GM19463 (cell line): ENCODE measurements around the gene DNAJB13.
"Not testable (repeated sequence)": the region's sequence is repeated elsewhere in the genome, so short reads cannot be mapped to it uniquely, and the experiment has no call there.

Experiments used
- ATAC-seq: cut with Tn5 transposase; IDR thresholded peaks from one replicate; pipeline ENCODE4 v1.9.1; 2021; ENCODE audit warnings: mild to moderate bottlenecking, moderate library complexity; ENCODE audit not compliant: unreplicated experiment

DNAJB13 gene

DNA sequence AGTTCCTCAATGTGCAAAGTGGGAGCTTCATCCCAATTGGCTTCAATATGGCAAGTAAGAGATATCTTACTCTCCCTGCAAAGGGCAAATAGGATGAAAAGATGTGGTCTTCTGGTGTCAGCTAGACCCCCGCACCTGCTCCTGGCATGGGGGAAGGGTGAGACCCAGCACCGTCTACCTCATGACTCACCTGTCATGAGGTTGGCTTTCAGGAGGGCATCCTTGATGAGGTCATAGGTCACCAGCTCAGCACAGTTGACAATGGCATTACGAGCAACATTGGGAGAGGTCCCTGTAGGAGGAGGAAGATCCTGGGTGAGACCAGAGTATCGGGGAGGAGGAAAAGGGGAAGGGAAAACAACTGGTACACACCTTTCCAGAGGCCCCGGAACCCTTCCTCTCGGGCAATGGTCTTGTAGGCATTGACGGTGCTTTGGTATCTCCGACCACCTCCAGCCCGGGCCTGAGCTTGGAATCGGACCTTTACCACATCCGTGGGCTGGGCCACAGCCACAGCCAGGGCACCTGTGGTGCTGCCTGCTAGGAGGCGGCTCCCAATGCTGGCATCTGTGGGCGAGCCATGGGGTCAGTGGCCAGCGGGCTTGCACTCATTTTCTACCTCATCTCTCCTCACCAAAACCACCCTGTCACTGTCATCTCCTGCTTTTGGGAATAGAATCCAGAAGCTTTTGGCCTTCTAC is 25.8 kb downstream of the DNAJB13 start:
- ATAC-seq: no peak

DNA sequence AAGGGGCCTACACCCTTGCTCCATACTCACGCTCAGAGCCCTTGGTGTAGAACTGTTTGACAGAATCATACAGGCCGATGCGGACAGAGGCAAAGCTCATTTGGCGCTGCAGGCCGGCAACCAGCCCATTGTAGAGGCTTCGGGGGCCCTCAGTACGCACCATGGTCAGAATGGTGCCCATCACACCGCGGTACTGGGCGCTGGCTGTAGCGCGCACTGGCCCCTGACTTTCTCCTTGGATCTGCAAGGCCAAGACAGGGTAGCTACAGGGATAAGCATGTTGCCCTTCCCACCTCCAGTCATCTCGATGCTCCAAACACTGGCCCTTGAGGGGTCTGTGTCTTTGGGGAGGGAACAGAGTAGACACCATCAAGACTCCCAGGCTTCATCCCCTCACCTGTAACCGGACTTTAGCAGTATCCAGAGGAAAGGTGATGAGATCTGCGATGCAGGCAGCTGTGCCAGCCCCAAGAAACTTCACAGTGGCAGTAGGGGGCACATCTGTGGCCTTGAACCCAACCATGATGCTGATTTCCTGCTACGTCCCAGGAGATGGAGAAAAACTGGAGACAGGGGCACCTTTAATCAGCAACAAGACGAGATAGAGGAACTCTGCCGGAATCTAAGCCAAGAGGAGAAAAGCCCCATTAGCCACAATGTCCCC is 27.2 kb downstream of the DNAJB13 start:
- no peak for ATAC-seq

DNA sequence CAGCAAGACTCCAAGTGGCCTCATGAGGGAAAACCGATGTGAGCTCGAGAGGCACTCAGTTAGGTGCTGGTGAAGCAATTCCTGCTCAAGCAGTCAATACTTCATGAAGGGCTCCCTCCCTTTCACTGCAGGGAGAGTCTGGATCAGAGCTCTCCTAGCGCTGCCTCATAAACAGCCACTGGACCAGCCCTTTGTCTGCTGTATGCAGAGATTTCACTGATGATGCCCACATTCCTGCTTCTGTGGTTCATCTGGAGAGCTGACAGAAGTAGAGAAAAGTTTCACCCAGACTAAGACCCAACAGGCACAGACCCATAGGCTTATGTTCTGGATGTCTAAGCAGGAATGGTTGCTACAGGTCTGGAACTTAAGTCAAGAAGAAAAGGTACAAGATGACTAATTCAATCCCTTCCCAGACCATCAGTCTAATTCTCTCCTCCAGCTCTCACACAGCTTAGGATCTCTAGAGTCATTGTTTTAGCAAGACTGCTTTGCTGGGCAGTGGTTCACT is 27.8 kb downstream of the DNAJB13 start:
- ATAC-seq: no peak

DNA sequence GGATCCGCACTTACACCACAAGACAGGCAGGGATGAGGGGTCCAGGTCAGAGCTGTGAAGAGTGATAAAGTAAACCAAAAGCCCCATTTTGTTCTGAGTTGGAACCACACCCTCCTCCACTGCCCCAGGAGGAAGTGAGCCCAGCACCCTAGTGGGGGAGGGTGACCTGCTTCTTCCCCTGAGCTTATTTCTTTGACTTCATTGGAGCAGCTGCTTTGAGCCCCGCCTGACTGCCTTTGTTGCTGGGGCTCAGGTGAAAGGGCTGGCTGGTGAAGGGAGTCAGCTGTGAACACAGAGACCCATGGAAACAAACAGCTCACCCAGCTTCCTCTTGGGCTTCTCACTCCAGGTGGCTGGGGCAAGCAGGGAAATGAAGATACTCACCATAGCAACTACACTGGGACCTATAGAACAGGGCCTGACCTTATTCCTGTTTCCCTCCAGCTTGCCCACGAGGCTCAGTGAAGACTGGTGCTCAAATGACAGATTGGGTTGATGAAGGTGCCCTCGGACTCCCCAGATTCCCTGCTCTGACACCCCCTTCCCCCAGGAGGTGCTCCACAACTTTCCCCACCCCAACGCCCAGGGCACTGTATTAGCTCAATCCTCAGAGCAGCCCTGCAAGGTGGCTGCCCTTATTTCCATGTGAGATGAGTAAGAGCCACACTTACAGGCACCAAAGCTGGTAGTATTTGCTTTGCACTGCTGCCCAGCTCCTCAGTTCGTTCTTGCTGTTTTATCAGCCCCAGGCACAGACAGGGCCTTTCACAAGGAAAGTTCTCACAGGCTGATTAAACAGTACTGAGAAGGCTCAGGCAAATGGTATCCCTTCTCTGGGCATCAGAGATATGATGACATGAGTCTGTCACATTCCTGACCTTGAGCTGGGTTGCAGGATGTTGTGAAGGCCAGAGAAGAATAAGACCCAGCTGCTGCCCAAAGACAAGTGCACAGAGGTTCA is 29.5 kb downstream of the DNAJB13 start:
- peak; percentile 45 for ATAC-seq

DNA sequence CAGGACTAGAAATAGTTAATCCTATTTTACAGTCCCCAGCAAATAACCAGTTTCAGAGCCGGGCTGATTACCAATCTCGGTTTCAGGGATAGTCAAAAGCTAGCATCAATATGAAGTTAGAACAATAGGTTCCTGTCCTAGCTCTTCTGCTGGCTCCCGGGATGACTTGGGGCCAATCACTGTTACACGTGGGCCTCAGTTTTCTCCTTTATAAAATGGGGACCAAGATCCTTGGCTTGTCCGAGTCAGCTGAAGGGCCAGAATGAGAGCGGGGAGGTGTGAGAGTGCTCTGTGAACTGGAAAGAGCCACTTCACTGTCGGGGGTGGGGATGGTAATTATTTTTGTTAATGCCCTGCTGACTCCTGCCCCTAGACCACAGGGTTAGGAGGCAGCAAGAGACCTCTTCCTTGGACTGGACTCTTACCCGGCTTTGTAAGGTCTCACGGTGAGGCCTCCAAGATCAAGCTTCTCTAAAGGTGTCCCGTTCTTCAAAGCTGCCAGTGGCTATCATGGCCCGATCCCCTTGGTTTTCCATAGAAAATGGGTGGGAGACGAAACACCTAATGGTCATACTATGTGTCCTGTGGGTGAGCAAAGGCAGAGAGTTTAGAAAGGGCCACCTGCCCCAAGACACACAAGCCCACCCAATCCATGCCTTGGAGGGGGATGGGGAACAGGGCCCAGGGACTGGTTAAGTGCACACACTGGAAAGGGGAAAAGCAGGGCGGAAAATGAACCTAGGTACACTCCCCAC is 30.4 kb downstream of the DNAJB13 start:
- ATAC-seq: no peak

DNA sequence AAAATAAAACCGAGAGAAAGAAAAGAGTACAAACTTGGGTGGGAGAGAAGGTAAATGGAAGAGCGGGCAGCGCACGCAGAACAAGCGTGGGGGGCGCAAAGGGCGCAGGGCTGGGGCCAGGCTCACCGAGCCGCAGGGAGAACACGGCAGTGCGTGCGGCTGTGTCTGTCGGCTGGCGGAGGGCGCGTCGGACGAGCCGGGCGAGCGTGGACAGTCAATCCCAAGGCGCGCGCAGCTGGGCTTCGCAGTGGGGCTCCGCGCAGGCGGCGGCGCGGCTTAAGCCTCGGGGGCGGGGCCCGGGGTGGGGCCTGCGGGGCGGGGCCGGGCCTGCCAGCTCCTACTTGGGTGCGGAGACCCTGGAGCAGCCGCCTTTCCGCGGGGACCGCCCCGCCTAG is 31.8 kb downstream of the DNAJB13 start, which contains the start of gene UCP2:
Gene UCP2, minus strand, starts transcription at position 249 of the 395 bp plus-strand sequence. CDS start 4,465 bp downstream, outside the sequence.
- ATAC-seq: peak; percentile 49

DNA sequence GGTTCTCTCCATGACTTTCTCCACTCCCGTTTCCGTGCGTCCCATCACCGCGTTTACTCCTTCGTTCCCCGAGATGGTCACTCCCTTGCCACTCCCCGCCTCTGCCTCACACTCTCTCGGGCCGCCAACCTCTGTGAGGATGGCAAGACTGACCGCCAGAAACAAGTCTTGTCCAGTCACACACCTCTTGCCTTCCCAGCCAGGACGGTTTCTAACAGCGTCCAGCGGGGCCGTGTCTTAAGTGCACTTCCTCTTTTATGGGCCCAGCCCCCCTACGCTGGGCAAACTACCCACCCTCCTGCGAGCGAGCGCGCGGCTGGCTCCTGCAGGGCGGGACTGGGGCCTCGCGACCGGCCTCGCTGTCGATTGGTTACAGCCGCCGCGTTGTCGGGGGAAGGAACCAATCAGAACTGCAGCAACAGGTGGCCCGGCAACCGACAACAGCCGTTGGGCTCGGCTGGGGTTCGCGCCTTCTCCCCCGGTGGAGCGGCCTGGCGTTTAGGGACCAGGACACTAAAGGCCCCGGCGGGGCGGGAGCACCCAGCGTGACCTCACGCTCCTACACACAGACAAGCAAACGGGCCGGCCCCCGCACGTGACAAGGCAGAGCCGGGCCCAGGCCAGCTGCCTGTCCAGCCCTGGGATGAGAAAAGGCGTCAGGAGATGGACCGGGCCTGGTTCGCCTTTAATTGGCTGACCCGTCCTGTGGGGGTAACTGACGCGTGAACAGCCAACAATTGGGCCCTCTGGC is 32.3 kb downstream of the DNAJB13 start:
- ATAC-seq: peak; percentile 69

DNA sequence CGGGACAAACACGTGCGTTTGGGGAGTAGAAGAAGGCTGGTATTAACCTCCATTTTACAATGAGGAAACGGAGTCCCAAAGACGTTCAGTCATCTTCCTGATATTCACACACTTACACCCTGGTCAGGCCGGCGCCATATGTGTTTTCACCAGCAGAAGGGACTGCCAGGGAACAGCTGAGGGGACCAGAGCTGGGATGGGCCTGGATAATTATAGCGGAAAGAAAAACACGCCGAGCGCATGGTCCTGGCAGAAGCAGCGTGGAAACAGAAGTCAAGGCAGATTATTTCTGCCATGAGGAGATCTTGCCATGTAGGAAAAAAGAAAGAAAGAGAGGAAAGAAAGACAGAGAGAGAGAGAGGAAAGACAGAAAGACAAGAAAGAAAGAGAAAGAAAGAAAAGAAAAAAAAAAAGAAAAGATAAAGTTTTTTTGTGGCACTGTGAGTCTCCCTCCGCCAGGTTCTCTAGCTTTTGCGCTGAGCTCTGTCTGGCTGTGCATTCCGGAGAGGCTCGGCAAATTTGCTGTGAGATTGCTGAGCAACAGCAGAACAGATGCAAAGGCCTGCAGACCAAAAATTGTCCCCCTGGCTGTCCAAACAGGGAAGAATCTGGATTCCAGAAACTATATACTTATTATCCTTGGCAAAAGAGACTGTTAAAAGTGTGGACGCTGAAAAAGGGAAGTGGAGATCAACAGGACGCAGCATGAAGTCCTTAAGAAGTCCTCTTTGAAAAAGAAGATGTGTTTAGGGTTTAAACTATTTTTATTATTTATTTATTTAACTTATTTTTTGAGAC is 33.1 kb downstream of the DNAJB13 start:
- no peak for ATAC-seq

DNA sequence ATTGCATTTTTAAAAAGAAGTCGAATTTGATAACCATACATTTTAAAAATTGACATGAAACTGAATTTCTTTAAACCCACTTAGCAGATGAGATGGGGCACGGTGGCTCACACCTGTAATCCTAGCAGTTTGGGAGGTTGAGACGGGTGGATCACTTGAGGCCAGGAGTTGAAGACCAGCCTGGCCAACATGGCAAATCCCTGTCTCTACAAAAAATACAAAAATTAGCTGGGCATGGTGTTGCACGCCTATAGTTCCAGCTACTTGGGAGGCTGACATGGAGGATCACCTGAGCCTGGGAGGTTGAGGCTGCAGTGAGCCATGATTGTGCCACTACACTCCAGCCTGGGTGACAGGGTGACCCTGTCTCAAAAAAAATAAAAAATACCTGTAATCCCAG is 34.8 kb downstream of the DNAJB13 start:
- ATAC-seq: not testable (repeated sequence)

DNA sequence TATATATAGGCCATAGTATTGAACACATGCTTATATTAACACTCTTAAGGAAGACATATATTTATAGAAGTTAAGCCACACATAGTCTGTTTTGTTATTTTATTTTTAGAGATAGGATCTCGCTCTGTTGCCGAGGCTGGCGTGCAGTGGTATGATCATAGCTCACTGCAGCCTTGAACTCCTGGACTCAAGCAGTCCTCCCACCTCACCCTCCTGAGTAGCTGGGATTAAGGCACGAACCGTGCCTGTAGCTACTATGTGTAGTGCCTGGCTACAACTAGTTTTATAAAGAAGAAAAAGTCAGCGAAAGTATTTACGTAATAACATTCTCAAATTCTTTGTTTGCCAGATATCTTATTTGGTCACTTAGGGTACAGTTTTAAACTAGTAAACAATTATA is 37.4 kb downstream of the DNAJB13 start:
- no peak for ATAC-seq

DNA sequence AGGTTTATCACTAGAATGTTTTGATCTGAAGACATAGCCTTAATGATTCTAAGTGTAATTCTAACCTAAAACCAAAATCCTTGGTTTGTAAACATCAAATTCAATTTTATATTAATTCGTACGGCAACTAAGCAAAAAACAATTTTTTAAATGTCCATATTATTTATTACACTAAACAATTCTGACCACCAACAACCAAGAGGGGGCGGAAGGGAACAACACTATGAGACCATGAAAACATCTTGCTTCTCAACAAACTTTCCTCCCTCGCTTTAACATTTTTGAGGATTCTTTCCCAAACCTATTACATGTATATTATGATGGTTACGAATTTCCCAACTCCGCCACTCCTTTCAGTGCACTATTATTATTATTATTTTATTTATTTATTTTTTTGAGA is 38.3 kb downstream of the DNAJB13 start:
- ATAC-seq: no peak

DNA sequence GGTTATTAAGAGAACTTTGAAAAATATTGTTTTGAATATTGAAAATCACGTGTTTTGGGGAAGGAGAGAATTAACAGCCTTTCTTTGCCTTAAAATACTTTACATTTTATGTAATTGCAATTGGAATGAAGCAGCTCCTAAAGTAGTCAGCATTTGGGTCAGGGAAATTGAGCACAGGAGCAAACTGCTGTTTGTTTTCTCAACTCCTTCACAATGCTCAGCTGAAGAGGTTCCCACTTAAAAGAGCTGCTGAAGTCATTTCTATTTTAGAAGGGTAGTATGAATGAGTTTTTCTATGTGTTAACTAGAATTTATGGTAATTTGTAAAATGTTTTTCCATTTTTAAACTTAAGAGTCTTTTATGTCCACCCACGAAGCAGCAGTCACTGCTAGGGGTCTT is 39.9 kb downstream of the DNAJB13 start:
- ATAC-seq: no peak

DNA sequence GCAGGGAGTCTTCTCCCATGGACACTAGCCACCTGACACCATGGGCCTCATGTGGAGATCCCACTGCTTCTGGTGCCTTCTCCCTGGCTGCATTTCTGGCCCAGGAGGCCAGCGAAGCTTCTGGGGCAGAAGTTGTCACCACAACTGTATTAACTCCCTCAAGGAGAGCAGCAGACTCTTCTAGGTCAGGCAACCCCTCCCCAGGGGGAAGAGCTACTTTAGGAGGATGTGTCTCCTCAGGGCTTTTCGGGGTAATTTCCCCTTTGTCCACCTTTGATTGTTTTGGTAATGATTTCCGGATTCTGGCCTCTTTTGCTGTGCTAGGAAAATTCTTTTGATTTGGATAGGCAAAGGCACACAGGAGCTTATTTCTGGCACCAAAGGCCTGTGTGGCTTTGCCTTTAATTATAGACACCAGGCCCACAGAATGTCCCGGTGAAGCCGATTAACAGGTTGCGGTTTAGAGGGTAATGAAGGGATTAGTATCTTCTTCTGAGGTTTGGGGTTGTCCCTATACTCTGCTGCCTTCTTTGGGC is 40.7 kb downstream of the DNAJB13 start:
- ATAC-seq: peak; percentile 57

DNA sequence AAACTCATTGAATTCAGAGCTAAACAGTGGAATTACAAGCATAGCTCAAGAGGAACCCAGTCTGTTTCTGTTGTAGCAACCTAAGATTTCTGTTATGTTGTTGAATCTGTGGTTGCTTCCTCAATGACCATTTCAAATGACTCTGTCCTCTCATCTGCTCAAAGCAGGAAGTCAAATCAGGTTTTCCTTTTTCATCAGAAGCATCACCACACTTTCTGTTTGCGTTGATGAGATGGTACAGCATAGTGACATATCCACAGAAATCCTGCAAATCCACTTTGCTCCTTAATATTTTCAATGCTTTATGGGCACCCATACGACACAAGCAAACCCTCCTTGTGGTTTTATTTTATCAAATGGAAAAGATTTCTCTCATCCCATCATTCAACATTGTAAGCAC is 44.4 kb downstream of the DNAJB13 start:
- no peak for ATAC-seq

DNA sequence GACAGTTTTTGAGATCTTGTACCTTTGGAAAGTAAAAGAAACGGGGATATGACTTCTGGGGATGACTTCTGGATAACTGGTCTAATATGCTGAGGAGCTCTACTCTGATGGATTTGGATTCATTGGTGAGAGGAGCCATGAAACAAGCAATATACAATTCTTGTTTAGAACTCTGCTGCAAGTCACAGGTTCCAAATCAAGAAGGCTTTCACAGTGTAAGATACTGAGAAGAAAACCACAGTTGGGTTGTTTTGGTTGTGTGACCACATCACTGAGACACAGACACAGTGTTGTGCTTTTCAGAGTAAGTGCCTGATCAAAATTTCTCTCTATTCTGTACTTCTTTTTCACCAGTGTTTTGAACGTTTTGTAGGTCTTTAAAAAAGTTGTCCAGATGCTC is 44.9 kb downstream of the DNAJB13 start:
- no peak for ATAC-seq

DNA sequence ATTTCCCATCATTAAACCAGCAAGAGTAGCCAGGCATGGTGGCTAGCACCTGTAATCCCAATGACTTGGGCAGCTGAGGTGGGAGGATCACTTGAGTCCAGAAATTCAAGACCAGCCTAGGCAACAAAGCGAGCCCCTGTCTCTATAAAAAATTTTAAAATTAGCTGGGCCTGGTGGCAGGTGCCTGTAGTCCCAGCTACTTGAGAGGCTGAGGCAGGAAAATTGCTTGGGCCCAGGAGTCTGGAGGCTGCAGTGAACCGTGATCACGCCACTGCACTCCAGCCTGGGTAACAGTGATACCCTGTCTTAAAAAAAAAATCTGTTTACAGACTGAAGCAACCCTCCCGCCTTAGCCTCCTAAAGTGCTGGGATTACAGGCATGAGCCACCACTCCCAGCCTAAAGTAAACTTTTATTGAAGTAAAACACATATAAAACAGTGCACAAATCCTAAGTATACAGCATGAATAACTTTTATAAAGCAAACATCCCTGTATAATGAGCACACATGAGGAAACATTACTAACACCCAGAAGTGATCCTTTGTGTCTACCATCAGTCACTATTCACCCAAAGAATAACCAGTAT is 45.4 kb downstream of the DNAJB13 start:
- ATAC-seq: no peak

DNA sequence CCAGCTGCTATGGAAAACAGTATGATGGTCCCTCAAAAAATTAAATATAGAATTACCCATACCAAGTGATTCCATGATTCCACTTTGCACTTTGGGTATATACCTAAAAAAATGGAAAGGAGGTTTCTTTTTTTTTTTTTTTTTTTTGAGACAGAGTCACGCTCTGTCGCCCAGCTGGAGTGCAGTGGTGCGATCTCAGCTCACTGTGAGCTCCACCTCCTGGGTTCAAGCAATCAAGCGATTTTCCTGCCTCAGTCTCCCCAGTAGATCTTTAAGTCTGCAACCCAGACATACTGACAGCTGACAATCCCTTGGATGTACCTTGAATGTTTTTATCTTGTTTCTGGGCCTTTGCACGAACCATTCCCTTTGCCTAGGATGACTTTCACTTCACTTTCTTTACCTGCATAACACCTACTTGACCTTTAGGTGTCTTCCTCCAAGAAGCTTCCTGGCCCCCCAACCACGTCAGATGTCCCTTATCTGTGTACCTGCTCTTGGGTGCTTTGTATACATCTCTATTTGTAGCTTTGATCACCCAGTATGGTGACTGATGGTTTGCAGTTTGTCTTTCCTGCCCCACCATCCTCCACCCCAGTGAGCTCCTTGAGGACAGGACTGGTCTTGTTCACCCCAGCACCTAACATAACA is 46.4 kb downstream of the DNAJB13 start:
- ATAC-seq: no peak
